ENCODE results near the gene PIP4K2A. TPM values are rescaled to one million over a fixed set of nuclear protein-coding genes. Genes with fewer than 3 reads are reported as not detected.
A peak's percentile ranks its signal among the peaks of the same experiment; 100 is the strongest.

Gene PIP4K2A
- total RNA-seq, 4 donors from 2014 or later, result 6.8 to 34.7 (median 15.4) TPM

- H3K36me3 ChIP-seq, result peaks cover 0 to 9% (median 0%) of the 10 kb centered on the region in 3 donors
- H3K27me3 ChIP-seq, result no peaks in the 10 kb centered on the region
- no peaks in the 10 kb centered on the region for H3K9me3 ChIP-seq
- DNase-seq, result no peak
- no peaks in the 10 kb centered on the region for H3K4me1 ChIP-seq
- no peak overlapping the region for H3K27ac ChIP-seq
- no peak for TF ChIP-seq POLR2A (IDR thresholded peaks at IDR 0.05)
- TF ChIP-seq CTCF (IDR thresholded peaks at IDR 0.05), result no peak
- no peak overlapping the region for H3K4me3 ChIP-seq
Measured at GRCh38 chr10:22551681-22552365, 162.6 kb downstream of the PIP4K2A start.

GRCh38 chr10:22550732-22551131, 163.6 kb downstream of the PIP4K2A start:
- no peak overlapping the region for H3K27ac ChIP-seq
- H3K4me1 ChIP-seq, result no peaks in the 10 kb centered on the region
- H3K9me3 ChIP-seq, result no peaks in the 10 kb centered on the region
- no peak overlapping the region for H3K4me3 ChIP-seq
- no peaks in the 10 kb centered on the region for H3K27me3 ChIP-seq
- DNase-seq, result peak in 2 of 3 donors; percentile 66 to 83
- H3K36me3 ChIP-seq, result peaks cover 0 to 13% (median 0%) of the 10 kb centered on the region in 3 donors
- TF ChIP-seq CTCF (IDR thresholded peaks at IDR 0.05), result peak; percentile 21 to 67 (median 46)
- TF ChIP-seq POLR2A (IDR thresholded peaks at IDR 0.05), result no peak

- Histone ChIP-seq H3K36me3 (peaks cover 0 to 18% (median 0%) of the 10 kb centered on the region in 3 donors), H3K4me3 (no peak overlapping the region), H3K27ac (no peak overlapping the region), H3K4me1 (no peaks in the 10 kb centered on the region), H3K27me3 (no peaks in the 10 kb centered on the region), H3K9me3 (no peaks in the 10 kb centered on the region)
- no peak for DNase-seq
- no peak for TF ChIP-seq POLR2A (IDR thresholded peaks at IDR 0.05)
- TF ChIP-seq CTCF (IDR thresholded peaks at IDR 0.05), result no peak
Measured at GRCh38 chr10:22548344-22548743, 166.0 kb downstream of the PIP4K2A start.

GRCh38 chr10:22545643-22546042, 168.7 kb downstream of the PIP4K2A start:
- Histone ChIP-seq H3K4me3 (no peak overlapping the region), H3K27me3 (no peaks in the 10 kb centered on the region), H3K27ac (no peak overlapping the region), H3K9me3 (no peaks in the 10 kb centered on the region), H3K4me1 (no peaks in the 10 kb centered on the region), H3K36me3 (peaks cover 0 to 38% (median 0%) of the 10 kb centered on the region in 3 donors)
- TF ChIP-seq CTCF (IDR thresholded peaks at IDR 0.05) (no peak), POLR2A (IDR thresholded peaks at IDR 0.05) (no peak)
- no peak for DNase-seq

GRCh38 chr10:22544325-22545068, 169.9 kb downstream of the PIP4K2A start:
- Histone ChIP-seq H3K9me3 (no peaks in the 10 kb centered on the region), H3K27me3 (no peaks in the 10 kb centered on the region), H3K27ac (no peak overlapping the region), H3K4me3 (no peak overlapping the region), H3K4me1 (no peaks in the 10 kb centered on the region), H3K36me3 (peaks cover 0 to 44% (median 0%) of the 10 kb centered on the region in 3 donors)
- DNase-seq, result no peak
- TF ChIP-seq CTCF (IDR thresholded peaks at IDR 0.05), result no peak
